ENCODE measurements around the gene NPDC1. TPM values are rescaled to one million over a fixed set of nuclear protein-coding genes. Genes with fewer than 3 reads are reported as not detected.
"Not testable (repeated sequence)": the region's sequence is repeated elsewhere in the genome, so short reads cannot be mapped to it uniquely, and the experiment has no call there.

The NPDC1 gene
- total RNA-seq, 1 donor from 2014 or later: 6.2 TPM

DNA sequence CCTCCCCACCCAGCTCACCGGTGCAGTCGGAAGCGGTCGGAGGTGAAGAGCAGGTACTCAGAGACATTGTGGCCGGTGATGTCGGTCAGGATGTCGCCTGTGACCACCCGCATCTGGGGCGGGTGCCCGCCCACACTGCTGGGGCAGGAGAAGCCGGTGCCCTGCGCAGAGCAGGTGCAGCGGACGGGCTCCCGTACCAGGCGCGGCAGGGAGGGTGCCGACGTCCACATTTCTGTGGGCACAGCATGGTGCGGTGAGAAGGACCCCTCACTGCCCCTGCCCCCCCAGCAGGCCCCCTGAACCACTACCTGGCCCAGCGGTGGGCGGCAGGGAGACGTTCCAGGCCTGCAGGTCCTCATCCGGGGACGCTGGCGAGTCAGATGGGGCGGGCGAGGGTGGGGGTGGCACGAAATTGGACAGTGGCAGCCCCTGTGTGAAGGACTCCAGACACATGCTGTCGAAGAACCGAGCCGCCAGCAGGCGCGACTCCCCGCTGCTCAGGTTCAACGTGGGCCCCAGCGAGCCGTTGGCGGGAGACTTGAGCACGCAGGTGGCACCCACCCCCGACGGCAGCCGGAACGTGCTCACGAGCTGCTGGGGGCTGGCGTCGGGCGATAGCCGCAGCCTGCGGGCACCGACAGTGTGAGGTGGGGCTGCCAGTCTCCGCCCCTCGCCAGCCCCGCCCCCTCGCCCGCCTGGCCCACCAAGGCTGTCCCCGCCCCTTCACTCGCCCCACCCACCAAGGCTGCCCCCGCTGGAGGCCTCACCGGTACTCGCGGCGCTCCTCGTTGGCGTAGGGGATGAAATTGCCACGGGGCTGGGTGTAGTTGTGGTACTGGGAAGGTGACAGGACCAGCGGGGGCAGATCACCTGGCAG, 33.0 kb downstream of the NPDC1 start:
- no peak for DNase-seq (ENCODE audit: low read depth in 2 of 2)

DNA sequence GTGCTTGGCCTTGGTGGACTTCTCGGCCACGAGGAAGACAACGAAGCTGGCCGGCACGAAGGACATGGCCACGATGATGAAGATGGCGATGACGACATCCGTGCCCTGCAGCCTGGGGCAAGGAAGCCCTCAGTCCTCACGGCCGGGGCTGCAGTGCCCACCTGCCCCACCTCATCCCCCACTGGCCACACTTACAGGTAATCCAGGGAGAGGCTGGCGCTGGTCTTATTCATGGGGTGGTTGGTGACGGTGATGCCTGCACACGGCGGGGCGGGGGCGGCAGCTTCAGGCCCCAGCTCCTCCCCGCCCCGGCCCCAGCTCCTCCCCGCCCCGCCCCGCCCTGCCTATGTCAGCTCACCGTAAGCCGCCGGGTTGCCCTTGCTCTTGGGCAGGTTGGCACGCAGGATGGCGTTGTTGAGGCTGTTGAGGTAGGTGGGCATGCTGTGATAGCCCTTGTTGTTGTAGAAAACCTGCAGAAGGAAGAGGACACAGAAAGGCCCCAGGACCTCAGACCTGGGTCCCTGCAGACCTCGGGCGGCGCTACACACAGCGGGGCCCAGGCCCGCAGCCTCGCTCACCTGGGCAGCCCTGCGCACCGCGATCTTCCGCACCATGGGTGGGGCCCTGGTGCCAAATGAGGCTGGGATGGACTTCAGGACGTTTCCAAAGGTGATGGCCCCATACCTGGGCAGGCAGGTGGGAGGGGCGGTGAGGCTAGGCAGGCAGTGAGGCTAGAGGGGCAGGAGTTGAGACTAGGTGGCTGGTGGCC, 33.9 kb downstream of the NPDC1 start:
- no peak for DNase-seq (ENCODE audit: low read depth in 2 of 2)

DNA sequence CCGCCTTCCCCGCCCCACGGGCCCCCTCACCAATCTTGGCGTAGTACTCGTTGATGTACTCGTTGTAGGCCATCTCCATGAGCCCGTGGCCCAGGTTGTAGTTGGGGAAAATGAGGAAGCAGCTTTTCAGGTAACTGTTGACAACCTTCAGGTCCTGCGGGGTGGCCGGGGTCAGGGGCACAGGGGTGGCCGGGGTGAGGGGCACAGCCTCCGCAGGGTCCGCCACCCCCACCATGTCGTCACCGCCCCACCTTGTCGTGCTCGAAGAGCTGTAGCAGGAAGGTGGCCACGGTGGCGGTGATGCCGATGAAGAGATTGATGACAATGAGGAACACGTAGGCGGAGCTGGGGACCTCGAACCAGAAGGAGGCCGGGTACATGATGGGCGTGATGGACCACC, 34.8 kb downstream of the NPDC1 start:
- DNase-seq (ENCODE audit: low read depth in 2 of 2): no peak

DNA sequence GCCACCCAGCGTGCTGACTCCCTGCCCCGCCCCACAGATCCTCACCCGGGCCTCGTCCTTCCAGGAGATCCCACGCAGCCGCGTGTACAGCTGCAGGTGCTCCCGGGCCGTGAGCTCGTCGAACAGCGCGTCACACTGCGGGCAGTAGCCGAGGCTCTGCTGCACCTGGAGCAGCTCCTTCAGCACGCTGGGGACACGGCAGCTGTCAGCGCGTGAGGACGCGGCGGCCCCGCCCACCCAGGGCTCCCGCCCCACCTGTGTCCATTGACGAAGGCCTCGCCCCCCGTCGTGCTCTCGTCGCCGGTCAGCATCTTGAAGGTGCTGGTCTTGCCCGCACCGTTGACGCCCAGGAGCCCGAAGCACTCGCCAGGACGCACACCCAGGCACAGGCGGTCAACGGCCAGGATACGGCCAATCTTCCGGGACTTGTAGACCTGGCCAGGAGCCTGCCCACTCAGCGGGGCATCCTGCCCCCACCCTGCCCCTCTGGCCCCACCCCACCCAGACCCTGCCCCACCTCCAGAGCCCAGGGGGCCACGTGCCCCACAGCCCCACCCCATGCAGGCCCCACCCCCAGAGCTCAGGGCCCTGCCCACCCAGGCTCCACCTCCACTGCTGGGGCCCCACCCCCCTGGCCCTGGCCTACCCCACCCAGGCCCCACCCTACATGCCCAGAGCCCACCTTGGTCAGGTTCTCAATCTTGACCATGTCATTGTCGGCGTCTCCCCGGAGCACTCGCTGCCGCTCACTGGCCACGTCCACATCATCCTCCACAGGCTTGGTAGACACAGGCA, 35.8 kb downstream of the NPDC1 start:
- DNase-seq (ENCODE audit: low read depth in 2 of 2): no peak

DNA sequence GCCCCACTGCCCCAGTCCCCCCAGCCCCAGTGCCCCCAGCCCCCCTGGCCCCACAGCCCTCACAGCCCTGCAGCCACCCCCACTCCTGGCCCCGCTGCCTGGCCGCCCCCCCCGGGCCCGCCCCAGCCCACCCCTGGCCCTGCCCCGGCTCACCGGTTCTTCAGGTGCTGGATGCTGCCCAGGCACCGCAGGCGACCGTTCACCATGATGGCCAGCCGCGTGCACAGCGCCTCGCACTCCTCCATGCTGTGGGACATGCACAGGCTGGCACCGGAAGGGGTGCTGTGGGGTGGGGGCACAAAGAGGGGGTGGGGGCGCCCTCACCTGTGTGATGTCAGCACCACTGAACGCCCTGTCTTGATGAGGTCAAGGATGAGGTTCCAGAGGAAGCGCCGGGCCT, 36.8 kb downstream of the NPDC1 start:
- no peak for DNase-seq (ENCODE audit: low read depth in 2 of 2)

DNA sequence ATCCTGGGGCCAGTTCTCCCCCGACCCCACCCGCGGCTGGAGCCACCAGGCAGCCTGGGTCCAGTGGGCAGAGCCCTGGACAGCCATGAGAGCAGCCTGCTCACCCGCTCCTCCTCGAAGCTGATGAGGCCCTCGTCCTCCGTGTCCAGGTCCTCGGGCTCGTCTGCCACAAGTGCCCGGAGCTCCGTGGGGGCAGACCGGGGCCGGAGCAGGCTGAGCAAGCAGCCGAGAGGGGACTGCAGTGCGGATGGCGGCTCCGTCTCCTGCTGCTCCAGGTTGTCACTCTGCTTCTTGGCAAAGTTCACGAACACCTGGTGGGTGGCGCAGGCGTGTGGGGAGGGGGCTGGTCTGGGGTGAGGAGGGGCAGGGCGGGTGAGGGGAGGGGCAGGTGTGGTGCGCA, 37.7 kb downstream of the NPDC1 start:
- no peak for DNase-seq (ENCODE audit: low read depth in 2 of 2)

DNA sequence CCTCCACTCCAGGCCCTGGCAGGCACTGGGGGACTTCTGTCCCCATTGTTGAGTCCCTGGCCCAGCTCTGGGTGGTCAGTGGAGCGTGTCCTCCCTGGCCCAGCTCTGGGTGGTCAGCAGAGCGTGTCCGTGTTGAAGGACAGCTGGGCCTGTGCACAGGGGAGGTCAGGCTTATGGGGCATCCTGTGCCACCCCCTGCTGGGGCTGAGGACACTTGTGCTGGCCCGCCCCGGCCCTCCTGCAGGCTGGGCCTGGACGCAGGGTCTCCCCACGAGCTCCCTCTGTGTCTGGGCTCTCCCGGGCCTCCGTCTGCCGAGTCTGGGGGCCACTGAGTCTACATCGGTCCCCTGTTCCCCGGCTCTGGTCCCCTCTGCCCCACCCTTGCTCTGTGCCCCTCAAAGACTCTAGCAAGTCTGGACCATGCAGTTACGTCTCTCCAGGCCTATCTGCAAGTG, 38.1 kb downstream of the NPDC1 start:
- no peak for DNase-seq (ENCODE audit: low read depth in 2 of 2)

DNA sequence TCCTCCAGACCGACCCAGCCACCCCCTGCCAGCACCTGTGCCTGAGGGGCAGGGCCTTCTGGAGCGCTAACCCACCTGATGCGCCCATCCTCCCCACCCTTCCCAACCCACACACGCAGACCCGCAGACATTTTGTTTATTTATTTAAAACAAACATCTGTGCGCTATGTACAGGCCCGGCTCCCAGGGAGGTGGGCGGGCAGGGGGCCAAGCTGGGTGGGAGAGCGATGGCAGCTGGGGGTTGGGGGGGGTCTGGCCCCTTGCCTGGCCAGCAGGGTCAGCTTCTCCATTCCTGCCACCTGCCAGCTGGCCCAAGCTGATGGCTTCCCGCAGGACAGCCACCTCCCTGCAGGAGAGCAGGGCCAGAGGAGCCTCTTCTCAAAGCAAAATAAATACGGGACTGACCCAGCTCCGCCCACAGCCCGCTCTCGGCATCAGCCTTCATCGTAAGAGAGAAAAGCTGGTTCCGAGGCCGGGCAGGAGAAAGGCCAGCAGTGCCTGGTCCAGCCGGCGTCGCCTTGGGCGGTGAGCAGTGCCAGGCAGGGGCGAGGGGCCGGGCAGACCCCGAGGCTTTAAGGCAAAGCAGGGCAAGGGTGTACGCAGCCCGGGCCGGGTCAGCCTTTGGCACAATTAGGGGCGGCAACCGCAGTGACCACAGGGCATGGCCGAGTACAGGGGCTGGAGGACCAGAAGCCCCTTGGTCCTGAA, 38.7 kb downstream of the NPDC1 start:
- DNase-seq (ENCODE audit: low read depth in 2 of 2): no peak

DNA sequence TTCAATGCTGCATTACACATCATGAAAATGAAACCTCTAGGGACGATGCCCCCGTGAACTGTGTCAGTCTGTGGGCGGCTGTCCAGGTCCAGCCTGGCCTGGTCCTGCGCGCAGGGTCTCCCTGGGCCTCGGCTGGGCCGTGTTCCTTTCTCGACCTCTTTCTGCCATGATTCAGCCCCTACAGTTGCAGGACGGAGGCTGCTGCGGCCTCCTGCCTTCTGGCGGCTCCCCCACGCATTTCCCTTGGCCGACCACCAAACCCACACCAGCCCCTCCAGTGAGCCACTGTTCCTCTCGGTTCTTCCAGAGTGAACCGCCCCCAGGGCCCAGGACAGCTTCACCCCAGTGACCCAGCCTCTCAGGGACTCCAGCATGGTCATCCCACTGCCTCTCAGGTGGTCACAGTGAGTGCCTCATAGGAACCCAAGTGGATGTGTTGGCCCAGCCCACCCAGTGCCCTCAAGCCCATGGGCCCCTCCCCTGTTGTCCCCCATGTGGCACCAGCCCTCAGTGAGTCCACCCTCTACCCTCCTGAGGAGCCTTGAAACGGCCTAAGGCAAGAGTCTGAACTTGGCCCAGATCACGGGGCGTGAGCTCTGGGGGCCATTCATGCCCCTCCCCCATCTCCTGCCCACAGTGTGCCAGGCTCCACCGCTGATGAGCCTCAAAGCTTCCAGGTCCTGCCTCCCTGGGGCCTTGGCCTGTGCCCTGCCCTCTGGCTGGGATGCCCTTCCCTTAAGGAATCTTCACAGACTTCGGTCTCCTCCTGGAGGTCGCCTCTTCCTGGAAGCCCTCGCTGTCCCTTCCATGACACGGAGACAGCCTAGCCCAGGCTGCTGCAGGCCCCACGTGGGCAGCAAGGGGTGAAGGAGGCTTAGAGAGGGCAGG, 39.6 kb downstream of the NPDC1 start:
- no peak for DNase-seq (ENCODE audit: low read depth in 2 of 2)

DNA sequence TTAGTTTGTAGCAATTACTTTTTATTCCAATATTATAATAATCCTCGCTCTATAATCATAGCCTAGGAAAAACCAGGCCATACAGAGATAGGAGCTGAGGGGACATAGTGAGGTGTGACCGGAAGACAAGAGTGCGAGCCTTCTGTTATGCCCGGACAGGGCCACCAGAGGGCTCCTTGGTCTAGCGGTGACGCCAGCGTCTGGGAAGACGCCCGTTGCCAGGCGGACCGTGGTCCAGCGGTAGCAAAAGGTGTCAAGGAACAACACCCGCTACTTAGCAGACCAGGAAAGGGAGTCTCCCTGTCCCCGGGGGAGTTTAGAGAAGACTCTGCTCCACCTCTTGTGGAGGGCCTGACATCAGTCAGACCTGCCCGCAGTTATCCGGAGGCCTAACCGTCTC, 41.7 kb downstream of the NPDC1 start:
- DNase-seq (ENCODE audit: low read depth in 2 of 2): not testable (repeated sequence)

DNA sequence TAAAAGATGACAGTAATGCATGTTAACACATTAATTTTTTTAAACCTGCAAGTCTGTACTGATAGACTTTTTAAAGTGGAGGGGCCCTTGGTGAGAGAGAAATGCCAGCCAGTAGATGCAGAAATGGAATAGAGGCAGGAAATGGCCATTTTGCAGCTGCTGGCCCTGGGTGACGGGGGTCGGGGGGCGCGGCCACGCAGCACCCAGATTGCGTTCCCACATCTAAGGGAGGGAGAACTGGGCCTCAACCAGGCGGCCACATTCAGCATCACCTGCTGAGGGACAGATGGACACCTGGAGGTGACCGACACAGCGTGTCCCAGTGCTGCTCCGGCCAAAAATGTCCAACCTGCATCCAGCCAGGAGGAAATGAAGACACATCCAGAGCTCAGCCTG, 43.3 kb downstream of the NPDC1 start:
- no peak for DNase-seq (ENCODE audit: low read depth in 2 of 2)

DNA sequence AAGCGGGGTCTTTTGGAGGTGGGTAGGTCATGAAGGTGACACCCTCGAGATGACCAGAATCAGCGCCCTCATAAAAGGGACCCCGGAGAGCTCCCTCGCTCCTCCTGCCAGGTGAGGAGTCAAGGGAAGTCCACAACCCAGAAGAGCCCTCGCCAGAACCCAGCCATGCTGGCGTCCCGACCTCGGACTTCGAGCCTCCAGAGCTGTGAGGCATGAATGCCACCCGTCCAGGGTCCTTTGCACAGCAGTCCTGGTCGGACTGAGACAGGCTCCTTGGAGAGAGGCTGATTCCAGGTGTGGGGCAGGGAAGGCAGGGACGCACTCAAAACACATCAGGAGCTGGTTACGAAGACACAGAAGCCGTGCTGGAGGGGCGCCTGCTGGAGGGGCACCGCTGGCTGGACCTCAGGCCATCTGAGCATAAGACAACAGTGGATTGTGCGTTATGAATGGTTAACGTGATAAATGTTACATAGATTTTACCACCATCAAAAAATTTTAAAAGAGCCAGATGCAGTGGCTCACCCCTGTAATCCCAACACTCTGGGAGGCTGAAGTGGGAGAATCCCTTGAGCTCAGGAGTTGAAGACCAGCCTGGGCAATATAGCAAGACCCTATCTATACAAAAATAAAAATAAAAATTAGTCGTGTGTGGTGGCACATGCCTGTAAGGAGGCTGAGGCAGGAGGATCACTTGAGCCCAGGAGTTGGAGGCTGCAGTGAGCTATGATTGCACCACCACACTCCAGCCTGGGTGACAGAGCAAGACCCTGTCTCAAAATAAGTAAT, 43.9 kb downstream of the NPDC1 start:
- DNase-seq (ENCODE audit: low read depth in 2 of 2): no peak

DNA sequence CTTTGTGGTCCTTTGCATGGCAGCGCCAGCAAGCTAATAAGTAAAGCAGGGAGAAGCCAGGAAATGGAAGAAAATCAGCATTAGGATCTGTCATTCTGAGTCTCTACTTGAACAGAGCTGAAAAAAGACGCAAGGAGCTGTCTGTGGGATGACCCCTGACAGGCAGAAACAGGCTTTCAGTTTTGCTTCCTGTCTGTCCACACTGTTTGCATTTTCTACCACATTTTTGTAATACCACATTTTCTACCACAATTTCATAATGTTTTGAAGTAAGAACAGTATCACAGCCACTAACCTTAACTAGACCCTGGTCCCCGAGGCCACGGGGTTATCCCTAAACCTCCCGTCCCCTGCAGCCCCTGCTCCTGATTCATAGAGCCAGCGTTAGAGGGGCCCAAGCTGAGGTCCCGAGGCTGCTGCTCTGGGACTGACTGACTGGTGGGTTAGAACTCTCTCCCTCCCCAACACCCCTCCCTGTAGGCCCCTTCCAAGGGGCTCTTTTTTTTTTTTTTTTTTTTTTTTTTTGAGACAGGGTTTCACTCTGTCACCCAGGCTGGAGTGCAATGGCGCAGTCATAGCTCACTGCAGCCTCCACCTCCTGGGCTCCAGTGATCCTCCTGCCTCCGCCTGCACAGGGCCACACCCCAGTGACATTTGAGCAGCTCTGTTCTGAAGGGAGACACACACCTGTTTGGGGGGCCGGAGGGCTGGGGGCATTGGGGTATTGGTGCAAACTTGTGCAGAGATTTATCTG, 45.6 kb downstream of the NPDC1 start:
- DNase-seq (ENCODE audit: low read depth in 2 of 2): peak in 1 of 2 donors; percentile 45

DNA sequence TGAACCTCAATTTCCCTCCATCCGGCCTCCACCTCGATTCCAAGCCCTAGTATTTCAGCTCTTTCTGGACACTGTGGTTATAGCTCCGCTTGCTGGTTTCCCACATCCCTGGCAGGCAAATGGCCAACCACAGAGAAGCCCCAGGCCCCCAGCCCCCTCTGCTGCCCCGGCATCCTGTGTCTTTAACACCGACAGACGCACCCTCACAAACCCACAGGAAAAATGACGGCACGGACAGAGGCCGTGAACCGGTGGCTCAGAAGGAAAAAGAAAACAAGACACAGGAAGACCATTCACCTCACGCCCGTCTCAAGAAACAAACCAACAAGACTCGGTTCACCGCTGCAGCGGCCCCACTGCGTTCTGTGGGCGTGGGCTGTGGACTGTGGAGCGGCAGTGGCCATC, 48.1 kb downstream of the NPDC1 start:
- DNase-seq (ENCODE audit: low read depth in 2 of 2): peak; percentile 49 to 74

DNA sequence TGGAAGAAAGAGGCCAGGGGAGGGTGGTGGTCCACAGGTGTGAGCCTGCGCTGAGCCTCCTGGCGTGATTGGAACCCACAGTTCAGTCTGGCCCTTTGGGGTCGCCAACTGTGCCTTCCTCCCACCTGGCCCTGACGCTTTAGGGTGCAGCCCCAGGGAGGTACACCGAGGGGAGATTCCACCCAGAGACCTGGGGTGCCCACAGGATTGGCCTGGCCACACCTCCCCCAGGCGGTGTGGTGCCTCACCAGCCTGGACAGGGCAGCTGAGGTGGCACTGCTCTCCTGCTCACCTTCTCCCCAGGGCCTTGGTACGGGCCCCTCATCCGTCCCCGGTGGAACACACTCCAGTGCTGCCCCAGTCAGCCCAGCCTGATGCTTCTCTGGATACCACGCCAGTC, 48.6 kb downstream of the NPDC1 start:
- no peak for DNase-seq (ENCODE audit: low read depth in 2 of 2)

DNA sequence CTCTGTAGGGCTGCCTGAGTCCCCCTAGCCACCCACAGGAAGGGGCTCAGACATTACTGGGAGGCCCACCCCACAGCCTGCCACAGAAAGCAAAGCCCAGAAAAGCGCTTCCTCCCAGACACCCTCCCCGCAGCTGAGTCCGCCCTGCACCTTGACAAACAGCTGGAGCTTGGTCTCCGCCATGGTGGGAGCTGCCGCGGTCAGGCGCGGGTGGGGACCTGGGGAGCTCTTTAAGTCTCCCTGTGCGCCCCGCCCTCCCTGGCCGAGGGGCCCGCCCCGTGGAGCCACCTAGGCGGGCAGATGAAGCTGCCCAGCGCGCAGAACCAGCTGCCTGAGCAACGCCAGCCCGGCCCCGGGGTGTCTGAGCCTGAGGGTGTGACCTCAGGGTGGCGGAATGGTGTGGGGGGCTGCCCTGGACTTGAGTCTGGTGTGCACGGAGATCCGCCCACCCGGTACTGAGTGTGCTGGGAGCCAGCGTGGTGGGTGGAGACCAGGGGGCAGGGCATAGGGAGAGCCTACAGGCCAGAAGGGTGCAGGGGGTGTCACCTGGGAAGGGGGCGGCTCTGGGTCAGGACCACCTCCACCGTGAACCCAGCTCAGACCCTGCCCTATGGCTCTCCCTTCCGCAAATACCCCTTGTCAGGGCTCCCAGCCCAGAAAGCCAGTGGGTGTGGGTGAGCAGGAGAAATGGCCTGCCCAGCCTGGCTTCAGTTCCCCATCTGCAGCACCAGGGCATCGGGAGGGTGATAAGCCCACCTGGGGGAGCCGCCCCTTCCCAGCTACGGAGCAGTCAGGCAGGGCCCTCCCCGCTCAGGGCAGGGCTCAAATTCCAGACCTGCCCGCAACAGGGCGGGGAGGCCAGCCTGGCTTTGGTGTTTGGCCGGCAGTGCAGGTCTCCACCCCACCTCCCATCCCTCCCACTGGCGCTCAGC, 49.4 kb downstream of the NPDC1 start, which contains the start of gene CLIC3:
Gene CLIC3, minus strand, starts transcription at position 208 of the 932 bp plus-strand sequence. Its CDS starts 25 bp downstream, at position 183.
- DNase-seq (ENCODE audit: low read depth in 2 of 2): no peak

DNA sequence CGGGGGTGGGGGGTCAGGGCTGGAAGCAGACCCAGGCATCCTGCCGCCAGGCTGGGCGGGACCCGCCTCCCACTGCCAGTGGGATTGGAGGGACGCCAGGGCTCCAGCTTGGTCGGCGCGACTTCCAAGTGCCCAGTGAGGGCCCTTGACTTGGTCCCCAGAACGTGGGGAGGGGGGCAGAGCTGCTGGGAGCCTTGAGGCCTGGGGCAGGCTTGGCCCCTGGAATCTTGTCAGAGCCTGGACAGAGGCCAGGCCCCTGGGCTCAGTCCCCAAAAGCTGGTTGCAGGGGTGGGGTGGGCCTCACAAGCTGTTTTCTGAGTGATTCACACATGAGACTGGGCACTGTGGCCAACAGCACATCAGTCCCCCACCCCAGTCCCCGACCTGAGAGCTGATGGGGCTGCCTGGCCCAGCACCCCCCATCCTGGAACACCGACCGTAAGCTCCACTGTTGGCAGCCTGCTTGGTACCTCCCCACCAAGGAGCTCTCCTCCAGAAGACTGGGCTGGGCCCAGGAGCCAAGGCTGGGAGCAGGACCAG, 50.1 kb downstream of the NPDC1 start:
- DNase-seq (ENCODE audit: low read depth in 2 of 2): no peak

Measured in lung microvascular endothelial cell (primary cell).